Suppressor macrophage treated with lipopolysaccharide for 4 hours (primary cell): ENCODE measurements around the gene CFAP20.

Experiments
- DNase-seq: peaks from one replicate; pipeline ENCODE4 v3.0.0-alpha.2; 2020

Gene CFAP20

GRCh38 chr16:58129097-58129936, at the start of gene CFAP20:
TSS of gene CFAP20 (minus strand) at chr16:58129381. CDS start at chr16:58129115, 266 bp downstream.
- DNase-seq = peak; percentile 99

DNA sequence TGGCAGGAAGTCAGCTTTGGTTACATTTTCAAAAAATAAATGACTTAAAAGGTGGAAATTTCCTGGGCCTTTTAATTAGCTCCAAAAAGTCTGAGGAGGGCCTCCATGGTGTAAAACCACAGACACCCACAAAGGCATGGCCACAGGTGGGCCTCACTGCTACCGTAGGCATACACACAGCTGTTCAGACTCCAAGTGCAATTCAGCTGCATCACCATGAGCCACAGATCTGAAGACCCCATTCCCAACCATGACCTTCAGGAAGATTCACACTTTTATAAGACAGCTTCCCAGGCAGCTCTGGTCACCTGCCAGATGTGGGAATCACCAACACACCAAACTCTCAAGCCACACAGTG, 48.2 kb upstream of the CFAP20 start:
- DNase-seq = no peak

DNA sequence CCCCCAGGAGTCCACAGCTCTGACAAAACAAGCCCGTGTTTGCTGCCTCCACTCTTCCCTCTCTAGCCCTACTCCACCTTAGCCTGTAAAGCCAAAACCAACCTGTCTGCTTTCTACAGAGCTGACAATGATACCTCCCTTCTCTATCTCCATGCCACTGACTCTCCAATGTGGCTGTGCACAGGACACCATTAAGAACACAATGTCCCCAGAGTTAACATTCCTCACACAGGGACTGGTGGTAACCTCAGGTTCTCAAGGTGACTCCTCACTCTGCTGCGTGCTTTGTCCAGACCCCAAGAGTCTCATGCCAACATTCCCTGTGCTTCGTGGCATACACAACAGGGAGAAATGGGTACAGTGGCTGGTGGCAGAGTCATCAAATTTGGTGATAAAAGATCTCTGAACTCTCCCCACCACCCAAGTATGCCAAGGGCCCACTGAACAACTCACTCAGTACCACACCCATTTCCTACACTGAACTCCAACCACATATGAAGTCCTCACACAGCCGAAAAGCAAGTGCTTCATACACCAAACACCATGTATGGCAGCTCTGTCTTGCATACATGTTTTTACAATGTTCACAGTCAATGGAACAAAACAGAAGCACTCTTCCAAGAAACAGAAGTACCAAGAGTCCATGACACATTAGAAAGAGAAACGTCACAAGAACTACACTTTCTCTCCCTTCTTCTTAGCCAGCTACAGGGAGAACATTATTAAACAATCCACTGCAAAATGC, 47.6 kb upstream of the CFAP20 start:
- DNase-seq = no peak

DNA sequence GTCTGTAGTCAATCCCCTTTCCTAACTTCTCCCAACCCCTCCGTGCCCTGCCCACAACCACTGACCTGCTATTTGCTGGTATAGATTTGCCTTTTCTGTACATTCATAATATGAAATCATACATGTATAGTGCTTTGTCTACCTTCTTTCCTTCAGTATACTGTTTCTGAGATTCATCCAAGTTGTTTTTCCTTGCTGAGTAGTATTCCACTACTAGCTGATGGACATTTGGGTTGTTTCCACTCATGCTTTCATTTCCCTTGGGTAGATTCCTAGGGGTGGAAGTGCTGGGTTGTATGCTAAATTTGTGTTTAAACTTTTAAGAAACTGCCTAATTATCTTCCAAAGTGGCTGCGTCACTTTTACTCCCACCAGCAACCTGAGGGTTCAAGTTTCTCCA, 41.0 kb upstream of the CFAP20 start:
- no peak for DNase-seq

GRCh38 chr16:58160855-58161254, 31.7 kb upstream of the CFAP20 start:
- DNase-seq = no peak

- no peak for DNase-seq
Measured at GRCh38 chr16:58158725-58159124, 29.5 kb upstream of the CFAP20 start.

DNA sequence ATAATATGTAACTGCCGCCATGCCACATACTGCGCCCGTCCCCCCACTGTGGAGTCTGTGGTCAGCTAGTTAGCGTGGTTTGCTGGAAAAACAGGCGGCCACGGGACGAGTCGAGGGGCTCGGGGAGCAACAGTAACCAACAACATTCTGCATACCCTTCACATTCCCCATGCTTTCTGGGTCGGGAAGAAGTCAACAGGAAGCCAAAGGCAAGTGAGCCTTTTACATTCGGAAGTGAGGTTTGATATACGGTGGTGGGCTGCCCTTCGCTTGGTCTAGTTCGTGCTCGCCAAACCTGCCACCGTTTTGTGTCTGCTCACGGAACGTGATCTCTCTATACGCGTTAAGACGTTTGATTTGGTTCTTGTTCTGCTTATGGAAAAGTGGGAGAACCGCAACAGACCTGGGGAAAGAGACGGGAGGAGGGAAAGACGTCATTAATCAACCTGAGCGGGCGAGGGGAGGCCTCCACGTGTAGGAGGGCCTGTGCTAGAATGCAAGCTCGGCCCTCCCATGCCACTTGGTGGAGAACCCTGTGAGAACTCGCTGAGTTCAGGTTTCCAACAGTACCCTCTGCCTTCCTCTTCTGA, 28.9 kb upstream of the CFAP20 start:
- no peak for DNase-seq

DNA sequence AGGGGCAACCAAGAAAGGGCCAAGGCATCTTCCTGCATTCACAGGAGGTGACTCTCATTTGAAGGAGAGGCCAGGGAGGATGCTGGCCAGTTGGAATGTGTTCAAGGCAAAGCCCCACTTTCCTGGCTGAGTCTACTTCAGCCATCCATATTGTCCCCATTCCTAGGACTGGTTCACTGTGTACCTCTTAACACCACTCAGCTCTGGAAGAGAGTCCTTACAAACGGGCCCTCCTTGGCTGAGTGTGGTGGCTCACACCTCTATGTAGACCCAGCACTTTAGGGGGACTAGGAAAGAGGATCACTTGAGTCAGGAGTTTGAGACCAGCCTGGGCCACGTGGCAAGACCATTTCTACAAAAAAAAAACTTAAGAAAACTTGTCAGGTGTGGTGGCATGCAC, 28.1 kb upstream of the CFAP20 start:
- no peak for DNase-seq

GRCh38 chr16:58155839-58156238, 26.7 kb upstream of the CFAP20 start:
- DNase-seq = no peak

GRCh38 chr16:58154345-58154744, 25.2 kb upstream of the CFAP20 start:
- no peak for DNase-seq

DNA sequence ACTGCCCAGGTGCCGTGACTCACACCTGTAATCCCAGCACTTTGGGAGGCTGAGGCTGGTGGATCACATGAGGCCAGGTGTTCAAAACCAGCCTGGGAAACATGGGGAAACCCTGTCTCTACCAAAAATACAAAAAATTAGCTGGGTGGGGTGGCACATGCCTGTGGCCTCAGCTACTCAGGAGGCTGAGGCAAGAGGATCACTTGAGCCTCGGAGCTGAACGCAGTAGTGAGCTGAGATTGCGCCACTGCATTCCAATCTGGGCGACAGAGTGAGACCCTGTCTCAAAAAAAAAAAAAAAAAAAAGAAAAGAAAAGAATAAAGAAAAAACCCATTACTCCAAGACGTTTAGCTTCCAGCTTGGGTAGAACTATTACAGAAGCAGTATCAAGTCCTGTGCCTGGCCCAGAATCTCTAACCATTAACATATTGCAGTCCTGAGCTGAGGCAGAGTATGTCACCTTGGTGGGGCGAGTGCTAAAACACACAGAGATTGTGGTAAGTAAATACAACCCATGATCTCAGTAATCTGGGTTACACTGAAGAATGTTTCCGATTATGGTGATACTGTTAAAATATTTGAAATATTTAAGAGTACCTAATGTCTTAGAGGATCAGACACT, 23.2 kb upstream of the CFAP20 start:
- DNase-seq = no peak

DNA sequence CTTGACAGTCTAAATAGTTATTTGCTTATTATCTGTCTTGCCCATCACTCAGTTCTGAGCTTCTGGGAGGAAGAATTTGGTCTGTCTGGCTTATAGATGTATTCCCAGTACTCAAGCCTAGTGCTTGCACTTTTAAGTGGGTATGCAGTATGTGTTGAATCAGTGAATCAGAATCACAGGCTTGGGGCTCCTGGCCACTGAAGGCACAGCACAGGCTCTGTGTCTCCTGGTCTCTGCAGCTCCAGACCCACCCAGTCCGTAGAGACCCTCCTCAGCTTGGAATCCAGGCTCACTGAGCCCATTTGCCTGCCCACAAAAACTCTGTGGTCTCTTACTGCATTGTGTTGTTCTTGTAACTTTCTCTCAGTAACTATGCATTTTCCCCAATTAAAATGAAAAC, 19.3 kb upstream of the CFAP20 start:
- no peak for DNase-seq

- DNase-seq = no peak
Measured at GRCh38 chr16:58148099-58148498, 18.9 kb upstream of the CFAP20 start.

DNA sequence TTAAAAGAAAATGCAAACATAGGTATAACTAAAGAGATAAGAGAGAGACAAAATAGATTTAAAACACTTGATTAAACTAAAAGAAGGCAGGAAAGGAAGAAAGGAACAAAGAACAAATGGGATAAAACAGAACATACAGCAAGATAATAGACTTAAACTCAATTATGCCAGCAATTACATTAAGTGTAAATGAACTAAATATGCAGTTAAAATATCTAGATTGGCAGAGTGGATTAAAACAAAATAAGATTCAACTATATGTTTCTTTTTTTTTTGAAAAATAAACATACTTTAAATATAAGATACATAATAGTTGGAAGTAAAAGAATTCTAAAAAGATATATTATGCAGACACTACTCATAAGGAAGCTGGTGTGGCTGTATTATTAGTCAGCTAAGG, 9.7 kb upstream of the CFAP20 start:
- no peak for DNase-seq

- DNase-seq = no peak
Measured at GRCh38 chr16:58137581-58137980, 8.4 kb upstream of the CFAP20 start.

- DNase-seq = no peak
Measured at GRCh38 chr16:58128711-58129096, 477 bp downstream of the CFAP20 start.

DNA sequence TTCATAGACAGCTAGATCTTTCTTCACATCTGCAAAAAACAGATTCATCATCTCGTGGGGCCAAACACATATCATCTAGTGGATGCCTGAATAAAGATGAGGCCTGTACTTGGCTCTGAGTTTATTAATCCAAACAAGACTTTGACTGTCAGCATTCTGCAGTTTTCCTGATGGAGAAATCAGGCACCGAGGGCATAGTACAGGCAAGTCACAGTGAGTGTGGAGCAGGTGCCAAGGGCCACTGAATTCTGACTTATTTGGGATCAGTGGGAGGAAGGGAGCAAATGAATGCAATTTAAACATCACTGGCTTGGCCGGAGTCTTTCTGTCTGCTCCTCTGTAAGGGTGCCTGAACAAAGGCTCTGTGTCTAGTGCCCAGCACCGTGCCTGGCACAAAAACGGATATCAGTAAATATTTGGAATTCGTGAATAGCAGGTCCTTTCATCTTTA, 975 bp downstream of the CFAP20 start:
- DNase-seq = no peak

GRCh38 chr16:58127634-58128033, 1.5 kb downstream of the CFAP20 start:
- no peak for DNase-seq

GRCh38 chr16:58127033-58127556, 2.1 kb downstream of the CFAP20 start:
- peak; percentile 24 for DNase-seq

DNA sequence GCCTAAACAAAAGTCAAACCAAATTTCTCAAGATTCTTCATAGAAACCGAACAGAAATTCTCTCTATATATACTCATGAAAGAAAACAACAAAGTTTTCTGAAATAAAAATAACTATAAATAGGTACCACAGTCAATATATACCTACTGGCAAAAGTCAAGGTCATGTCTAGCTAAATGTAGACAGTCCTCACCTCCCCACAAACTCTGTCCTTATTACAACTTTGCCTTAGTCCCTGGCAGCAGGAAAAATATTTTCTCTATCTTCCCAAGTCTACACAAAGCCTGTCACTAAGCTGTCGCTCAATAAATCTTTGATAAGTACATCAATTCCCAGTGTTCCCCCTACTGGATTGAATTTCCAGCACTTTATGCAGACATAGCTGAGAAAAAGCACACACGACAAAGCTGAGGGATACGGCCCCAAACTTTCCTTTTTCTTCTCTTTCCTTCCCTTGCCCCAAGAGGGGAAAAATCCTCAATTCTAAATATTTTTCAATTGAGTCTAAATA, 2.7 kb downstream of the CFAP20 start:
- no peak for DNase-seq

GRCh38 chr16:58125781-58126335, 3.3 kb downstream of the CFAP20 start:
- peak; percentile 12 for DNase-seq

DNA sequence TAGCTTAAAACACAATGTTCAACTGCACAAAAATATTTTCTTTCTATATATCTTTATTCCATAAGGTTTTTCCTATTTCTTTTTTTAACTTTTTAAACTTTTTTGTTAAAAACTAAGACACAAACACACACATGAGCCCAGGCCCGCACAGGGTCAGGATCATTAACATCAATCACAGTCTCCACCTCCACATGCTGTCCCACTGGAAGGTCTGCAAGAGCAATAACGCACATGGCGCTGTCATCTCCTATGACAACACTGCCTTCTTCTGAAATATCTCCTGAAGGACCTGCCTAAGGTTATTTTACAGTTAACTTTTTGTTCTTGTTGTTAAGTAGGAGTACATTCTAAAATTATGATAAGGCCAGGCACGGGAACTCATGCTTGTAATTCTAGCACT, 4.1 kb downstream of the CFAP20 start:
- no peak for DNase-seq

- DNase-seq = no peak
Measured at GRCh38 chr16:58124601-58124915, 4.6 kb downstream of the CFAP20 start.
